HEK293 (cell line): ENCODE measurements around the gene PRXL2B.

Source experiments
- FEZF1 ChIP-seq: fragments of 450-650 bp; formaldehyde crosslinking; IDR thresholded peaks from 2 replicates; pipeline ENCODE4 v1.5.1; 2016; ENCODE audit warnings: missing biosample characterization, missing genetic modification characterization
- GFI1B ChIP-seq: fragments of 450-650 bp; formaldehyde crosslinking; IDR thresholded peaks from 2 replicates; pipeline ENCODE4 v1.5.1; 2016; ENCODE audit warnings: missing biosample characterization, missing genetic modification characterization
- GLI4 ChIP-seq: fragments of 450-650 bp; formaldehyde crosslinking; IDR thresholded peaks from 2 replicates; pipeline ENCODE4 v1.5.1; 2016; ENCODE audit warnings: missing biosample characterization, missing genetic modification characterization
- GLIS1 ChIP-seq: fragments of 450-650 bp; formaldehyde crosslinking; IDR thresholded peaks from 2 replicates; pipeline ENCODE4 v1.5.1; 2016; ENCODE audit warnings: missing biosample characterization, missing genetic modification characterization
- HOXC10 ChIP-seq: sonication (generic); formaldehyde crosslinking; IDR thresholded peaks from 2 replicates; pipeline ENCODE4 v1.8.1; 2023; ENCODE audit warnings: mild to moderate bottlenecking, missing genetic modification reagents
- KLF10 ChIP-seq: fragments of 450-650 bp; IDR thresholded peaks from 2 replicates; pipeline ENCODE4 v1.5.1; 2018; ENCODE audit warnings: missing biosample characterization, mild to moderate bottlenecking, missing genetic modification characterization
- KLF8 ChIP-seq: fragments of 450-650 bp; formaldehyde crosslinking; IDR thresholded peaks from 2 replicates; pipeline ENCODE4 v1.5.1; 2016; ENCODE audit warnings: missing biosample characterization, missing genetic modification characterization
- MYNN ChIP-seq: fragments of 450-650 bp; formaldehyde crosslinking; IDR thresholded peaks from 2 replicates; pipeline ENCODE4 v1.5.1; 2016; ENCODE audit warnings: missing biosample characterization, missing genetic modification characterization, borderline replicate concordance
- MZF1 ChIP-seq: fragments of 450-650 bp; formaldehyde crosslinking; IDR thresholded peaks from 2 replicates; pipeline ENCODE4 v1.5.1; 2017; ENCODE audit warnings: missing biosample characterization, missing genetic modification characterization, borderline replicate concordance
- SALL2 ChIP-seq: fragments of 450-650 bp; formaldehyde crosslinking; IDR thresholded peaks from 2 replicates; pipeline ENCODE4 v1.5.0; 2017; ENCODE audit warnings: missing biosample characterization, mild to moderate bottlenecking, missing genetic modification characterization, borderline replicate concordance
- TRIM28 ChIP-seq: IDR thresholded peaks from 2 replicates; pipeline ENCODE4 v1.6.1; 2011; ENCODE audit warnings: low read length, control low read depth, borderline replicate concordance
- ZFHX2 ChIP-seq: fragments of 450-650 bp; formaldehyde crosslinking; conservative IDR thresholded peaks from 2 replicates; pipeline ENCODE4 v1.5.1; 2016; ENCODE audit warnings: missing biosample characterization, missing genetic modification characterization
- ZNF16 ChIP-seq: fragments of 450-650 bp; formaldehyde crosslinking; IDR thresholded peaks from 2 replicates; pipeline ENCODE4 v1.5.1; 2016; ENCODE audit warnings: low read depth, missing biosample characterization, missing genetic modification characterization
- ZNF211 ChIP-seq: fragments of 450-650 bp; formaldehyde crosslinking; IDR thresholded peaks from 2 replicates; pipeline ENCODE4 v1.5.1; 2016; ENCODE audit warnings: low read depth, missing biosample characterization, missing genetic modification characterization
- ZNF221 ChIP-seq: fragments of 450-650 bp; formaldehyde crosslinking; IDR thresholded peaks from 2 replicates; pipeline ENCODE4 v1.5.1; 2017; ENCODE audit warnings: missing biosample characterization, missing genetic modification characterization, borderline replicate concordance
- ZNF274 ChIP-seq, 2 experiments: fragments of 200-500 bp in 1 of 2; fragments of 450-650 bp in 1 of 2; sonication (Bioruptor generic) in 1 of 2; formaldehyde crosslinking in 1 of 2; IDR thresholded peaks; 2 replicates each; pipeline versions ENCODE4 v1.5.1 to v1.6.1; 2014 to 2016; ENCODE audit warnings: borderline replicate concordance in 1 of 2, inconsistent platforms in 1 of 2, low read length in 1 of 2, missing biosample characterization in 1 of 2, missing genetic modification characterization in 1 of 2
- ZNF354C ChIP-seq: fragments of 450-650 bp; formaldehyde crosslinking; IDR thresholded peaks from 2 replicates; pipeline ENCODE4 v1.5.1; 2016; ENCODE audit warnings: missing biosample characterization, missing genetic modification characterization, low read depth, borderline replicate concordance
- ZNF433 ChIP-seq: fragments of 450-650 bp; formaldehyde crosslinking; IDR thresholded peaks from 2 replicates; pipeline ENCODE4 v1.5.1; 2016; ENCODE audit warnings: missing biosample characterization, missing genetic modification characterization, low read depth
- ZNF560 ChIP-seq: fragments of 450-650 bp; formaldehyde crosslinking; IDR thresholded peaks from 2 replicates; pipeline ENCODE4 v1.5.1; 2017; ENCODE audit warnings: missing biosample characterization, missing genetic modification characterization, borderline replicate concordance
- ZNF621 ChIP-seq: fragments of 450-650 bp; formaldehyde crosslinking; IDR thresholded peaks from 2 replicates; pipeline ENCODE4 v1.5.1; 2017; ENCODE audit warnings: missing biosample characterization, missing genetic modification characterization
- ZNF623 ChIP-seq: fragments of 450-650 bp; formaldehyde crosslinking; IDR thresholded peaks from 2 replicates; pipeline ENCODE4 v1.5.1; 2016; ENCODE audit warnings: missing biosample characterization, missing genetic modification characterization
- ZNF629 ChIP-seq: fragments of 450-650 bp; formaldehyde crosslinking; IDR thresholded peaks from 2 replicates; pipeline ENCODE4 v1.5.1; 2017; ENCODE audit warnings: missing biosample characterization, missing genetic modification characterization
- ZNF654 ChIP-seq: fragments of 450-650 bp; formaldehyde crosslinking; IDR thresholded peaks from 2 replicates; pipeline ENCODE4 v1.5.1; 2016; ENCODE audit warnings: low read depth, missing biosample characterization, missing genetic modification characterization
- ZNF660 ChIP-seq: fragments of 450-650 bp; IDR thresholded peaks from 2 replicates; pipeline ENCODE4 v1.5.1; 2018; ENCODE audit warnings: missing biosample characterization, mild to moderate bottlenecking, missing genetic modification characterization
- ZNF677 ChIP-seq: fragments of 450-650 bp; IDR thresholded peaks from 2 replicates; pipeline ENCODE4 v1.5.0; 2018; ENCODE audit warnings: missing biosample characterization, mild to moderate bottlenecking, missing genetic modification characterization, moderate library complexity
- ZNF776 ChIP-seq: fragments of 450-650 bp; formaldehyde crosslinking; IDR thresholded peaks from 2 replicates; pipeline ENCODE4 v1.5.0; 2017; ENCODE audit warnings: missing biosample characterization, missing genetic modification characterization, borderline replicate concordance
- ZNF843 ChIP-seq: fragments of 450-650 bp; formaldehyde crosslinking; IDR thresholded peaks from 2 replicates; pipeline ENCODE4 v1.5.1; 2016; ENCODE audit warnings: missing biosample characterization, missing genetic modification characterization
- ZSCAN23 ChIP-seq: fragments of 450-650 bp; formaldehyde crosslinking; IDR thresholded peaks from 2 replicates; pipeline ENCODE4 v1.5.1; 2016; ENCODE audit warnings: missing biosample characterization, missing genetic modification characterization
- TF ChIP-seq, protein P1 (sequence below): fragments of 450-650 bp; formaldehyde crosslinking; conservative IDR thresholded peaks from 2 replicates; pipeline ENCODE4 v1.5.1; 2016; ENCODE audit warnings: low read depth, missing biosample characterization, missing genetic modification characterization
- TF ChIP-seq, protein P2 (sequence below): fragments of 450-650 bp; formaldehyde crosslinking; IDR thresholded peaks from 2 replicates; pipeline ENCODE4 v1.5.1; 2016; ENCODE audit warnings: missing biosample characterization, missing genetic modification characterization
- TF ChIP-seq, protein P3 (sequence below): fragments of 450-650 bp; formaldehyde crosslinking; IDR thresholded peaks from 2 replicates; pipeline ENCODE4 v1.5.1; 2016; ENCODE audit warnings: missing biosample characterization, missing genetic modification characterization
- TF ChIP-seq, protein P4 (sequence below): fragments of 450-650 bp; formaldehyde crosslinking; IDR thresholded peaks from 2 replicates; pipeline ENCODE4 v1.5.1; 2017; ENCODE audit warnings: missing biosample characterization, missing genetic modification characterization

PRXL2B gene

DNA sequence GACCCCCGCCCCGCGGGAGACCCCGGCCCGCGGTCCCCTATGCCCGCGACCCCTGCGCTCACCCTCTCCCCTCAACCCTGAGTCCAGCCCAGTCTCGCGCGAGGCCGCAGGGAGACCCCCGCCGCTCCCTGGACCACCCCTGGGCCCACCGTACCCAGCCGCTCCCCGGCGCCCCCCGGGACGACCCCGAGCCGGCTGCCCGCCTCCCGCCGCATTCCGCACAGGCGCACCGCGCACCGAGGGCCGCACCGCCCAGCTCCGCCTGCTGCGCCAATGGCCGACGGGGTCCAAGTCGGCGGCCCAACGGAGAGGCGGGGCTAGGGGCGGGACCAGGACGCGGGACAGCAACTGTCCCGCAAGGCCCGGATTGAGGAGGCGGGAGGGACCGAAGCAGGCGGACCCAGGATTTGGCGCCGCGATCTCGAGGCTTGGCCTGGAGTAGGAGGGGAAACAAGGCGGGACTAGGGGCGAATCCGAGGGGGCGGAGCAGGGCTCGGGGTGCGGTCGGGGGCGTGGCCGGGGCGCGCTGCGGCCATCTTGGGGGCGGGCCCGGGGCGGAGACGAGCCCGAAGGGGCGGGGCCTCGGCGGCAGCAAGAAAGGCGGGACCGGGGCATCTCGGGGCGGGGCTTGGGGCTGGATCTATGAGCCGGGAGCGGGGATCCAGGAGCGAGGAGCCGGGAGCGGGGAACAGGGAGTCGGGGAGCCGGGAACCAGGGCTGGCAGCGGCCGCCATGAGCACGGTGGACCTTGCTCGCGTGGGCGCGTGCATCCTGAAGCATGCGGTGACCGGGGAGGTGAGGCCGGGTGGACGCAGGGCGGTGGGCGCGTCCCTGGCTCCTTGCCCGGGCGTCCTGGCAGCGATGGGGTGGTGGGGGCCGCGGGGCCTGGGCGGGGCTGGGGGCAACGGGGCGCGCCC is at the start of gene PRXL2B (continued):
- no peak for TF ChIP-seq ZNF843
- no peak for TF ChIP-seq ZNF16 (tag by site-specific recombination)
- TF ChIP-seq ZNF677 (tag by site-specific recombination), result no peak
- no peak for TF ChIP-seq ZNF776 (tag by site-specific recombination)
- no peak for TF ChIP-seq ZNF654 (tag by site-specific recombination)
- TF ChIP-seq, protein P1, sequence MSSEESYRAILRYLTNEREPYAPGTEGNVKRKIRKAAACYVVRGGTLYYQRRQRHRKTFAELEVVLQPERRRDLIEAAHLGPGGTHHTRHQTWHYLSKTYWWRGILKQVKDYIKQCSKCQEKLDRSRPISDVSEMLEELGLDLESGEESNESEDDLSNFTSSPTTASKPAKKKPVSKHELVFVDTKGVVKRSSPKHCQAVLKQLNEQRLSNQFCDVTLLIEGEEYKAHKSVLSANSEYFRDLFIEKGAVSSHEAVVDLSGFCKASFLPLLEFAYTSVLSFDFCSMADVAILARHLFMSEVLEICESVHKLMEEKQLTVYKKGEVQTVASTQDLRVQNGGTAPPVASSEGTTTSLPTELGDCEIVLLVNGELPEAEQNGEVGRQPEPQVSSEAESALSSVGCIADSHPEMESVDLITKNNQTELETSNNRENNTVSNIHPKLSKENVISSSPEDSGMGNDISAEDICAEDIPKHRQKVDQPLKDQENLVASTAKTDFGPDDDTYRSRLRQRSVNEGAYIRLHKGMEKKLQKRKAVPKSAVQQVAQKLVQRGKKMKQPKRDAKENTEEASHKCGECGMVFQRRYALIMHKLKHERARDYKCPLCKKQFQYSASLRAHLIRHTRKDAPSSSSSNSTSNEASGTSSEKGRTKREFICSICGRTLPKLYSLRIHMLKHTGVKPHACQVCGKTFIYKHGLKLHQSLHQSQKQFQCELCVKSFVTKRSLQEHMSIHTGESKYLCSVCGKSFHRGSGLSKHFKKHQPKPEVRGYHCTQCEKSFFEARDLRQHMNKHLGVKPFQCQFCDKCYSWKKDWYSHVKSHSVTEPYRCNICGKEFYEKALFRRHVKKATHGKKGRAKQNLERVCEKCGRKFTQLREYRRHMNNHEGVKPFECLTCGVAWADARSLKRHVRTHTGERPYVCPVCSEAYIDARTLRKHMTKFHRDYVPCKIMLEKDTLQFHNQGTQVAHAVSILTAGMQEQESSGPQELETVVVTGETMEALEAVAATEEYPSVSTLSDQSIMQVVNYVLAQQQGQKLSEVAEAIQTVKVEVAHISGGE (tag by site-specific recombination), result no peak
- no peak for TF ChIP-seq ZNF433
- TF ChIP-seq ZNF629, result no peak
- no peak for TF ChIP-seq HOXC10 (CRISPR knock-in tag)
- TF ChIP-seq ZNF621, result no peak
- peak; percentile 69 for TF ChIP-seq ZFHX2 (tag by site-specific recombination)
- TF ChIP-seq ZNF623, result no peak
- no peak for TF ChIP-seq ZNF221
- TF ChIP-seq GLIS1 (tag by site-specific recombination), result no peak
- no peak for TF ChIP-seq ZNF211
- no peak for TF ChIP-seq GLI4 (tag by site-specific recombination)
- TF ChIP-seq ZNF660, result no peak
- no peak for TF ChIP-seq ZNF560 (tag by site-specific recombination)
- peak; percentile 98 for TF ChIP-seq KLF8 (tag by site-specific recombination)
- TF ChIP-seq ZSCAN23, result no peak
- no peak for TF ChIP-seq TRIM28
- TF ChIP-seq, protein P2, sequence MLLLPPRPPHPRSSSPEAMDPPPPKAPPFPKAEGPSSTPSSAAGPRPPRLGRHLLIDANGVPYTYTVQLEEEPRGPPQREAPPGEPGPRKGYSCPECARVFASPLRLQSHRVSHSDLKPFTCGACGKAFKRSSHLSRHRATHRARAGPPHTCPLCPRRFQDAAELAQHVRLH (tag by site-specific recombination), result no peak
- peak; percentile 86; the same call in 1 of the 2 replicates for TF ChIP-seq KLF10 (tag by site-specific recombination)
- no peak for TF ChIP-seq FEZF1 (tag by site-specific recombination)
- 0 out of 2 replicates have a peak, but pooled peaks have one; percentile 28 for TF ChIP-seq MZF1 (tag by site-specific recombination)
- TF ChIP-seq SALL2, result no peak
- TF ChIP-seq, protein P3, sequence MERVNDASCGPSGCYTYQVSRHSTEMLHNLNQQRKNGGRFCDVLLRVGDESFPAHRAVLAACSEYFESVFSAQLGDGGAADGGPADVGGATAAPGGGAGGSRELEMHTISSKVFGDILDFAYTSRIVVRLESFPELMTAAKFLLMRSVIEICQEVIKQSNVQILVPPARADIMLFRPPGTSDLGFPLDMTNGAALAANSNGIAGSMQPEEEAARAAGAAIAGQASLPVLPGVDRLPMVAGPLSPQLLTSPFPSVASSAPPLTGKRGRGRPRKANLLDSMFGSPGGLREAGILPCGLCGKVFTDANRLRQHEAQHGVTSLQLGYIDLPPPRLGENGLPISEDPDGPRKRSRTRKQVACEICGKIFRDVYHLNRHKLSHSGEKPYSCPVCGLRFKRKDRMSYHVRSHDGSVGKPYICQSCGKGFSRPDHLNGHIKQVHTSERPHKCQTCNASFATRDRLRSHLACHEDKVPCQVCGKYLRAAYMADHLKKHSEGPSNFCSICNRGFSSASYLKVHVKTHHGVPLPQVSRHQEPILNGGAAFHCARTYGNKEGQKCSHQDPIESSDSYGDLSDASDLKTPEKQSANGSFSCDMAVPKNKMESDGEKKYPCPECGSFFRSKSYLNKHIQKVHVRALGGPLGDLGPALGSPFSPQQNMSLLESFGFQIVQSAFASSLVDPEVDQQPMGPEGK (tag by site-specific recombination), result peak; percentile 74
- no peak for TF ChIP-seq ZNF274 (IDR thresholded peaks at IDR 0.05; ENCODE audit: low read length)
- TF ChIP-seq ZNF274 (tag by site-specific recombination; IDR thresholded peaks at IDR 0.05; ENCODE audit: borderline replicate concordance), result no peak
- TF ChIP-seq, protein P4, sequence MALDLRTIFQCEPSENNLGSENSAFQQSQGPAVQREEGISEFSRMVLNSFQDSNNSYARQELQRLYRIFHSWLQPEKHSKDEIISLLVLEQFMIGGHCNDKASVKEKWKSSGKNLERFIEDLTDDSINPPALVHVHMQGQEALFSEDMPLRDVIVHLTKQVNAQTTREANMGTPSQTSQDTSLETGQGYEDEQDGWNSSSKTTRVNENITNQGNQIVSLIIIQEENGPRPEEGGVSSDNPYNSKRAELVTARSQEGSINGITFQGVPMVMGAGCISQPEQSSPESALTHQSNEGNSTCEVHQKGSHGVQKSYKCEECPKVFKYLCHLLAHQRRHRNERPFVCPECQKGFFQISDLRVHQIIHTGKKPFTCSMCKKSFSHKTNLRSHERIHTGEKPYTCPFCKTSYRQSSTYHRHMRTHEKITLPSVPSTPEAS (tag by site-specific recombination), result no peak
- no peak for TF ChIP-seq MYNN (tag by site-specific recombination)
- no peak for TF ChIP-seq ZNF354C
- no peak for TF ChIP-seq GFI1B (tag by site-specific recombination)
